ENCODE measurements around the gene GCNT4.

GCNT4 gene

GRCh38 chr5:75050415-75050814 is 1.9 kb downstream of the GCNT4 start:
- DNase-seq = no peak

DNA sequence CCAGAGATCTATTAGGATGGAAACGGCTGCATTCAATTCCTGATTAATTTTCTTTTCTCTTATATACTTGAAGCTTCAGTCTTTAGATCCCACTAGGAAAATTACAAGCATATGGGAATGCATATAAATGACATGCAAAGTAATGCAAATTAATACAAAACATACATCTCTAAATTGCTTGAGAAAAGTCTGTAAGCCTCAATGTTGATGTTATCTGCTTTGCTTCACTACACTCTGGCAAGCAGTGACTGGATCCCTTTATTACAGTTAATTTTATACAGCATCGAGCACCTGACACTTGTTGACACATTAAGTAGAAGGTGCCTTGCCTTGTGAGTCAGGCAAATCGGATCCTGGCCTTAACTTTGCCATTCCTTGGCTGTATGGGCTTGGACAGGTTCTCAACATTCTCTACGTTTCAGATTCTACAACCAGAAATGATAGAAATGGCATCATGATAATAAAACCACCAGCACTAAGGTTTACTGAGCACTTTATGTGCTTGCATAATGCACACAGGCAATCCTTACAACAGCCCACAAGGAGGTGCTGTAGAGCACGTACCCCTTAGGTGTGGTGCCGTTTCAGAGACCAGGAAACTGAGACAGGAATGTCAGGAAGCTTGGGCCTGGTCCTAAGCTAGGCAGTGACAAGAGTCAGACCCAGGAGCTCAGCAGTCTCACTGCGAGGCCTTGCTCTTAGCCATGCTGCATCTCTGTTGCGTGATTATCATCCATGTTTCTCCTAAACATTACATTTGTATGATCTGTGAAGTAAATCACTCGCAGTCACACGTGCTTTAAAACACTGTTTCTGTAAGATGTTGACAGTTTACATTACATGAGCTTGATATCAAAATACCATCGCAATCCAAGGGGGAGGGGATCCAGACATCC is 2.7 kb downstream of the GCNT4 start:
- DNase-seq = peak; percentile 59

GRCh38 chr5:75048457-75048953 is 3.9 kb downstream of the GCNT4 start:
- no peak for DNase-seq

- DNase-seq = no peak
These were observed 5.0 kb downstream of the GCNT4 start for GRCh38 chr5:75047356-75047755.

GRCh38 chr5:75046366-75047142 is 5.8 kb downstream of the GCNT4 start:
- no peak for DNase-seq

GRCh38 chr5:75045071-75045470 is 7.3 kb downstream of the GCNT4 start:
- DNase-seq = no peak

GRCh38 chr5:75044406-75044805 is 8.0 kb downstream of the GCNT4 start:
- DNase-seq = no peak

- no peak for DNase-seq
These were observed 8.6 kb downstream of the GCNT4 start for GRCh38 chr5:75043633-75044264.

DNA sequence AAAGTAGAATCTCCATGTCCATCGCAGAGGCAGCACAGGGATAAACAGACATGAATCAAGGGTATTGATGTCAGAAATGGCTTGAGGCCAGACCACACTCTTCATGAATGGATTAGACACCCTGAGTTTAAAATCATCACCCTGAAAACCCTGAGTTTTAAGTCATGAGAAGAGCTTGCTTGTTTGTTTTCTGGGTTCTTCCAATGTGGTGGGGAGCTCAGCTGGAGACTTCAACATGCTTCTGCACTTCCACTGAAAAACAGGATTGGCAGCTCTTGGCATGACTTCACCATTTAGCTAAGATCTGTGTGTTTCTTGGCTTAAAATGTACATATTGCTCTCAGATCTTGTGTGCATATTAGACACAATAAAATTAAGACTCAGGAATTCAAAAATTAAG is 9.8 kb downstream of the GCNT4 start:
- DNase-seq = no peak

GRCh38 chr5:75040973-75041372 is 11.4 kb downstream of the GCNT4 start:
- DNase-seq = no peak

DNA sequence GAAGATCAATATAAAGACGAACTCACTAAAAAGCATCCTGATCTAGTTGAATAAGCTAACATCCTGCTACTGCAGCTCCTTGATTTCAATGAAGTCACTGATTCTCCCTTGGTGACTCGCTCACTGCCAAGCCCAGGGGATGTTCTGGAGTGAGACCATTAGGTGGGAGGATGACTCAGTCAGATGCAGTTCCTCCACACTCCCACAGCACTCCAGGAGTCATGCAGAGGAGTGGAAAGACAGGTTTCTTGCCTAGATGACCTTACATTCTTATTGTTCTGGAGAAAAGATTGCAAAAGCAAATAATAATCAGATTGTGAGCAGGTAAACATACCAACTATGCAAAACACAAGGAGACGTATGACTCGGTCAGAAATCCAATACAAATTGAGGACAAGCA is 15.3 kb downstream of the GCNT4 start:
- DNase-seq = no peak

DNA sequence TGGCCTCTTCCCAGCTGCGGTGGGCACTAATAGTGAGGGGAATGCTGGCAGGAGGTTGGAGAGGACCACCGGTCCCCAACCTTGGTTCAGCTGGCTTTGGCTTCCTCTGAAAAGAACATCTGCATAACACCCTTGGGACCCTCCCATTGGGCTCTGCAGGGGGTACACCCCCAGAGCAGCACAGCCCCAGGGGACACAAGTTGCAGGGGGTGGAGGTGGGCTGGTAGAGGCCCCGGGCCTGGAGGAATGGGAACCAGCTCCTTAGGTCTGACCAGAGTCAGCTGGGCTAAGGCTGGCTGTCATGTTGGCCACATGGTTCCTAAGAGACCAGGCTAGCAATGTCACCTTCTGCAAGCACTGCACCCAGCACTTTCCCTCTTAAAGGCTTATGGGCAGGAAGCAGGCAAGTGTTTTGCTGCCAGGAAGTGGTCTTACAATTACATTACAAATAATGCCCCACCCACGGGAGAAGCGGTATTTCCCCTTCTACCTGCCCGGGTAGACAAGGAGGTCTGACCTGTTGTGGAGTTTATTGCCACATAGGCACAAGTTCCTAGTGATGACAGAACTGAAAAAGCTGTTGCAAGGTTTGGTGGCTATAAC is 18.1 kb downstream of the GCNT4 start:
- no peak for DNase-seq

DNA sequence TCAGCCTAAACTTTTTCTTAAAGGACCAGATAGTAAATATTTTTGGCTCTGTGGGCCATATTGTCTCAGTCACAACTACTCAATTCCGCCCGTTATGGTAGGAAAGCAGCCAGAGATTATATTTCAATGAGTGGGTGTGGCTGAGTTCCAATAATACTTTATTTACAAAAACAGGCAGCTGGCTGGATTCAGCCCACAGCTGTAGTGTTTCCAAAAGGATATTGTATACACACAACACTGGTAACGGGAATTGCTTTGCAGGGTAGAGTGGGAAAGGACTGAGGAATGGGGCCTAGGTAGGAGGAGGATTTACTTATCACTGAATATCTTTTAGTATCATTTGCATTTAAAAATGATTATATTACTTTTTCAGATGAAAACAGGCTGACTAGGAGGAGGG is 21.0 kb downstream of the GCNT4 start:
- no peak for DNase-seq

GRCh38 chr5:75028090-75028489 is 24.3 kb downstream of the GCNT4 start:
- no peak for DNase-seq

- DNase-seq = no peak
These were observed 28.8 kb downstream of the GCNT4 start for GRCh38 chr5:75023368-75024159.

- DNase-seq = no peak
These were observed 30.6 kb downstream of the GCNT4 start for GRCh38 chr5:75021800-75022199.

GRCh38 chr5:75021219-75021618 is 31.1 kb downstream of the GCNT4 start:
- DNase-seq = no peak

DNA sequence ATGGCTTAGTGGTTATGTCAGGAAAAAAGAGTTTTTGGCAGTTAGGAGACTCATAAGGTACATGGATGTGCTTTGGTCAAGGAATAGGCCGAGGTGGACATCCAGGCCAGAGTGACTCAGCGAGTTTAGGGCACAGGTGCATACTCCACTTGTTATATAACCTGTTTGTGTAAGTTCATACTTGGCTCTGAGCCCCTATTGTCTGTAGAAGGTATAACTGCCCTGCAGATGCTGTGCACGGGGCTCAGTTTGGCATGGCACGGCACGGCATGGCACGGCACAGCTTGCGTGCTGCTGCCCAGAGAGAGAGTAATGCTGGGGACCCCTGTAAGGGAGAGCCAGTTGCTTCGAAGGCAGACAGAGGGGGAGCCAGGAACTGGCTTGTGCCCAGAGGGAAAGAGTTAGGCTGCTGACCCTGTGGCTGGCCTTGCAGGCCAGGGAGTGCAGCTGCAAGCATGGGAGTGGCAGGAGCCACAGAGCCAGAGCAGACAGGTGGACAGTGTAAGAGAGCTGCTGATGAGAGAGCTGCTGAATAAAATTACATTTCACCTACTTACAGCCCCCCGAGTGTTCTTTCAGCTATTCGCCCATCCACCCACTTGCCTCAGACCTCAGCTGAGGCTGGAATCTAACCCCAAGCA is 32.2 kb downstream of the GCNT4 start:
- no peak for DNase-seq

GRCh38 chr5:75018805-75019587 is 33.4 kb downstream of the GCNT4 start:
- DNase-seq = no peak

DNA sequence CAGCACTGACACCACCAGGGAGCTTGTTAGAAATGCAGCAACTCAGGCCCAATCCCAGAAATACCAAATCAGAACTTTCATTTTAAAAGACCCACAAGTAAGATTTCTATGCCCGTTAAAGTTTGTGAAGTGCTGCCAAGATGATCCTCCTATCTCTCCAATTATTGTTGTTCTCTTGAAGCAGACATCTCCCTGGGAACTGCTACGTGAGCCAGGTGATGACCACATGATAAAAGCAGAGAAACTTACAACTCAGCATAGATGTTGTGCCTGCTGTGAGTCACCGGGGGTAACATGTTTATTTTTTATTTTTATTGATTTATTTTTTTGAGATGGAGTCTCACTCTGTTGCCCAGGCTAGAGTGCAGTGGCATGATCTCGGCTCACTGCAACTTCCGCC is 34.4 kb downstream of the GCNT4 start:
- no peak for DNase-seq

GRCh38 chr5:75016896-75017295 is 35.5 kb downstream of the GCNT4 start:
- DNase-seq = no peak
